GM12892 (cell line): ENCODE results near the gene MAEL.

Experiments used
- POLR2A ChIP-seq: IDR thresholded peaks from 2 replicates; pipeline ENCODE4 v1.6.1; 2011; ENCODE audit warnings: low read depth, low read length, control low read depth
- POLR2AphosphoS5 ChIP-seq: IDR thresholded peaks from 2 replicates; pipeline ENCODE4 v1.6.1; 2011; ENCODE audit warnings: low read depth, low read length, control low read depth
- TAF1 ChIP-seq: IDR thresholded peaks from 2 replicates; pipeline ENCODE4 v1.6.1; 2011; ENCODE audit warnings: low read depth, mild to moderate bottlenecking, control low read depth, low read length, borderline replicate concordance

DNA sequence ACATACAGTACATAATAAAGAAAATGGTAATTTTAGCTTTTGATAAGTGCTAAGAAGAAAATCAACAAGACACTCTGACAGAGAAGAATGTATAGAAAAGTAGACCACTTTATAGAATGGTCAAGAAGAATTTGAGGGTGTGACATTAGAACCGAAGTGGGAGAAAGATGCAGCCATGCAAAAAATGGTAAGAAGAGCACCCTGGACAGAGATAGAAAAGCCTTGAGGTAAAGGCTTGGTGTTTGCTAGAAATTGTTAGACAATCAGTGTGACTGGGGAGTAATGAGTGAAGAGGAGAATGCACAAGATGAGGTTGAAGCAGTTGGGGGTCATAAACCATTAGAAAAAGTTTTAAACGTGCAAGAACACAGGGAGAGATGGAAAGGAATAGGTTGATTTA lies 23.5 kb downstream of the MAEL start:
- TF ChIP-seq POLR2A (no peak), POLR2AphosphoS5 (no peak), TAF1 (no peak)
